GM12878 (cell line): Measurements from ENCODE around the gene RSPH1. TPM values are rescaled to one million over a fixed set of nuclear protein-coding genes. Genes with fewer than 3 reads are reported as not detected.

Experiments
- ATAC-seq: fragments of 200-7000 bp; cut with Tn5 transposase; 3 replicates; pipeline ENCODE4 v1.9.1; 2020; ENCODE audit warnings: mild to moderate bottlenecking, moderate library complexity
- BruUV-seq: library from RNA; stranded (reverse); fragments of 400-500 nt; replicated peaks from 2 replicates; lab custom pipeline; 2021; lab: Mats Ljungman, UMichigan
- CTCF ChIA-PET: fragments of 300-600 bp; sonication (Branson Sonifier 250); formaldehyde crosslinking; extraction: SDS; loops from one replicate; lab custom pipeline; 2021; ENCODE audit warnings: inconsistent platforms; lab: Yijun Ruan, JAX
- POLR2A ChIA-PET: fragments of 350-600 bp; formaldehyde crosslinking; extraction: SDS; loops from one replicate; lab custom pipeline; 2021; ENCODE audit warnings: inconsistent platforms; lab: Charles Lee
- RAD21 ChIA-PET: fragments of 300-600 bp; sonication (Branson Sonifier 250); formaldehyde crosslinking; loops from one replicate; lab custom pipeline; 2023; ENCODE audit warnings: antibody characterized with exemption; ENCODE audit not compliant: unreplicated experiment; lab: Charles Lee
- SMC1A ChIA-PET: fragments of 300-600 bp; sonication (Branson Sonifier 250); formaldehyde crosslinking; loops from one replicate; lab custom pipeline; 2023; ENCODE audit not compliant: unreplicated experiment, uncharacterized antibody; lab: Charles Lee
- DNase-seq: peaks from one replicate; pipeline ENCODE4 v3.0.0-alpha.2; 2011; ENCODE audit warnings: low read depth, low spot score
- FAIRE-seq: peaks from 3 replicates; lab custom pipeline; 2011; peaks lifted over from hg19 to GRCh38; lab: Jason Lieb, UNC
- H2AFZ ChIP-seq: 2 replicates; pipeline ENCODE4 v1.6.0; 2011; ENCODE audit warnings: low read depth, low read length, control low read depth; ENCODE audit not compliant: control insufficient read depth
- H3K27ac ChIP-seq: 2 replicates; pipeline ENCODE4 v1.5.1; 2011; ENCODE audit warnings: control low read depth; ENCODE audit not compliant: control insufficient read depth, insufficient read depth
- H3K27me3 ChIP-seq, 2 experiments: replicated peaks in 1 of 2; 2 replicates each; pipeline versions ENCODE4 v1.6.0 to v1.6.1; 2011; ENCODE audit warnings: low read length in 1 of 2; ENCODE audit not compliant: control insufficient read depth in 2 of 2, insufficient read depth in 2 of 2
- H3K36me3 ChIP-seq, 2 experiments: 2 replicates each; pipeline ENCODE4 v1.5.1; 2011; ENCODE audit warnings: low read length in 1 of 2; ENCODE audit not compliant: control insufficient read depth in 2 of 2, insufficient read depth in 2 of 2
- H3K4me1 ChIP-seq: 2 replicates; pipeline ENCODE4 v1.6.1; 2011; ENCODE audit warnings: mild to moderate bottlenecking, low read length, moderate library complexity, mixed read lengths; ENCODE audit not compliant: control insufficient read depth, insufficient read depth
- H3K4me2 ChIP-seq: 2 replicates; pipeline ENCODE4 v1.6.0; 2011; ENCODE audit warnings: control low read depth; ENCODE audit not compliant: control insufficient read depth, insufficient read depth
- H3K4me3 ChIP-seq: fragments of 200-600 bp; sonication (generic); 2 replicates; pipeline ENCODE4 v1.5.1; 2016
- H3K79me2 ChIP-seq: 2 replicates; pipeline ENCODE4 v1.6.0; 2011; ENCODE audit warnings: low read length; ENCODE audit not compliant: control insufficient read depth, insufficient read depth
- H3K9ac ChIP-seq: 2 replicates; pipeline ENCODE4 v1.8.0; 2011; ENCODE audit warnings: low read length, control low read depth, mixed read lengths; ENCODE audit not compliant: control insufficient read depth, insufficient read depth
- H3K9me3 ChIP-seq: replicated peaks from 3 replicates; pipeline ENCODE4 v1.5.1; 2011; ENCODE audit warnings: mild to moderate bottlenecking, low read length; ENCODE audit not compliant: control insufficient read depth, insufficient read depth
- H4K20me1 ChIP-seq: 2 replicates; pipeline ENCODE4 v1.6.0; 2011; ENCODE audit not compliant: control insufficient read depth, insufficient read depth
- CEBPZ ChIP-seq: fragments of 150-350 bp; IDR thresholded peaks from 2 replicates; pipeline ENCODE4 v1.6.1; 2016; ENCODE audit warnings: low read depth, low read length
- CREM ChIP-seq: IDR thresholded peaks from 2 replicates; pipeline ENCODE4 v1.6.1; 2014; ENCODE audit warnings: antibody characterized with exemption, low read depth
- DPF2 ChIP-seq: fragments of 450-650 bp; IDR thresholded peaks from 2 replicates; pipeline ENCODE4 v1.6.1; 2017; ENCODE audit warnings: mild to moderate bottlenecking
- EZH2 ChIP-seq: IDR thresholded peaks from 2 replicates; pipeline ENCODE4 v1.6.1; 2012; ENCODE audit warnings: low read depth, mild to moderate bottlenecking, control low read depth, inconsistent platforms, low read length, borderline replicate concordance; ENCODE audit not compliant: control insufficient read depth
- IKZF2 ChIP-seq, 2 experiments: fragments of 450-650 bp; IDR thresholded peaks; 2 replicates each; pipeline ENCODE4 v1.6.1; 2017; ENCODE audit warnings: mild to moderate bottlenecking in 2 of 2, moderate library complexity in 2 of 2
- JUNB ChIP-seq: IDR thresholded peaks from 2 replicates; pipeline ENCODE4 v1.6.1; 2016; ENCODE audit warnings: antibody characterized with exemption, mild to moderate bottlenecking
- PAX5 ChIP-seq: IDR thresholded peaks from 2 replicates; pipeline ENCODE4 v1.6.1; 2011; ENCODE audit warnings: low read depth, low read length, borderline replicate concordance
- PBX3 ChIP-seq: IDR thresholded peaks from 2 replicates; pipeline ENCODE4 v1.6.1; 2011; ENCODE audit warnings: mild to moderate bottlenecking, low read depth, low read length, moderate library complexity; ENCODE audit not compliant: insufficient replicate concordance
- POLR2A ChIP-seq: IDR thresholded peaks from 2 replicates; pipeline ENCODE4 v1.6.1; 2011; ENCODE audit warnings: low read depth, mild to moderate bottlenecking, low read length
- RUNX3 ChIP-seq: IDR thresholded peaks from 2 replicates; pipeline ENCODE4 v1.6.1; 2012; ENCODE audit warnings: low read length, inconsistent platforms
- SMC3 ChIP-seq: IDR thresholded peaks from 2 replicates; pipeline ENCODE4 v1.6.1; 2011; ENCODE audit warnings: low read length, improper control_type of control experiment, borderline replicate concordance
- SRF ChIP-seq, 2 experiments: IDR thresholded peaks; 2 replicates each; pipeline ENCODE4 v1.6.1; 2011; ENCODE audit warnings: low read depth in 2 of 2, low read length in 2 of 2, mild to moderate bottlenecking in 1 of 2, moderate library complexity in 1 of 2
- USF2 ChIP-seq: IDR thresholded peaks from 2 replicates; pipeline ENCODE4 v1.6.1; 2011; ENCODE audit warnings: low read depth, low read length, improper control_type of control experiment, borderline replicate concordance
- ZBTB40 ChIP-seq: fragments of 450-650 bp; IDR thresholded peaks from 2 replicates; pipeline ENCODE4 v1.6.1; 2016; ENCODE audit warnings: mild to moderate bottlenecking, moderate library complexity, borderline replicate concordance
- ZNF274 ChIP-seq: IDR thresholded peaks from one replicate; pipeline ENCODE4 v1.8.0; 2011; ENCODE audit not compliant: insufficient read length, insufficient read depth
- WGBS: methylation state at CpG from one replicate; pipeline ENCODE4 v1.1.6; 2016; ENCODE audit warnings: low lambda C conversion rate; ENCODE audit not compliant: insufficient replicate concordance, insufficient coverage; ENCODE audit errors: missing lambda C conversion rate; 5-methylcytosine and 5-hydroxymethylcytosine counted together
- in situ Hi-C: fragments of 300-500 bp; cut with MboI; formaldehyde crosslinking; loops from 9 replicates; pipeline ENCODE4 v1.14.3; 2018; ENCODE audit warnings: mixed read lengths
- intact Hi-C: fragments of 100-400 bp; cut with micrococcal nuclease; formaldehyde crosslinking; loops from one replicate; pipeline ENCODE4 v1.14.2; 2022; ENCODE audit not compliant: unreplicated experiment
- polyA plus RNA-seq, 11 experiments: library from polyadenylated mRNA; depleted of rRNA in 4 of 11; unstranded in 6 of 11; stranded (reverse) in 5 of 11; fragments of >200 nt; fragmentation: Nextera tagmentation in 4 of 11; fragmentation: Illumina TruSeq in 1 of 11; extraction: Ambion mirVana in 4 of 11; extraction: Trizol in 1 of 11; gene quantifications; 1 replicate in 1 of 11; 2 replicates in 10 of 11; pipeline versions ENCODE4 v1.2.1 to v1.2.3, GENCODE V29; 2011 to 2016; ENCODE audit warnings: inconsistent platforms in 2 of 11, missing spikeins in 2 of 11, low read depth in 1 of 11
- total RNA-seq, 4 experiments: library from RNA; depleted of rRNA in 3 of 4; stranded (reverse); fragments of >200 nt in 3 of 4; fragmentation: Illumina TruSeq in 1 of 4; extraction: Trizol in 1 of 4; gene quantifications; 2 replicates each; pipeline versions ENCODE4 v1.2.1 to v1.2.3, GENCODE V29; 2013 to 2021

Gene RSPH1
- total and polyA plus RNA-seq, 10 of the 15 experiments (the other 5 are each of a cell fraction or from before 2014, with no cell fraction given) = 0.11 to 1.4 (median 0.38) TPM

GRCh38 chr21:42539342-42539741 lies 43.3 kb upstream of the RSPH1 start:
- H3K27me3 ChIP-seq = no peaks in the 10 kb centered on the region
- intact Hi-C loops (loop anchor here (5.0 kb wide), 1 partner anchor 302 kb away; no protein-coding TSS in a partner anchor), in situ Hi-C loops (loop anchor here (5.0 kb wide), 3 partner anchors 232 to 392 kb away; no protein-coding TSS in a partner anchor)
- DNase-seq (no peak), ATAC-seq (no peak), FAIRE-seq (no peak)
- RAD21 ChIA-PET = interaction anchor here (1.1 to 3.9 kb wide), 6 partner anchors 72 to 375 kb away, joined by 3 to 45 read pairs (median 4); no protein-coding TSS in a partner anchor
- no peaks in the 10 kb centered on the region for H3K9me3 ChIP-seq
- 89% methylated on average over 17 of the region's 17 CpGs for WGBS
- H3K9ac ChIP-seq = no peak overlapping the region
- peaks cover 30% of the 10 kb centered on the region for H3K4me1 ChIP-seq
- H4K20me1 ChIP-seq = no peaks in the 10 kb centered on the region
- no TSS peak for BruUV-seq
- POLR2A ChIA-PET = interaction anchor here (1.4 to 6.0 kb wide), 2 partner anchors 10 to 81 kb away, joined by 5 to 54 read pairs; no protein-coding TSS in a partner anchor
- CTCF ChIA-PET = interaction anchor here (1.2 to 7.6 kb wide), 8 partner anchors 10 to 230 kb away, joined by 3 to 168 read pairs (median 66); no protein-coding TSS in a partner anchor
- H3K79me2 ChIP-seq = 0 out of 2 replicates have a peak, but pooled peaks cover 1% of the 10 kb centered on the region
- H2AFZ ChIP-seq = no peak overlapping the region
- H3K4me2 ChIP-seq = no peak overlapping the region
- SMC1A ChIA-PET = interaction anchor here (0.6 to 9.1 kb wide), 8 partner anchors 15 to 1165 kb away, joined by 3 to 268 read pairs (median 4); no protein-coding TSS in a partner anchor
- H3K4me3 ChIP-seq = no peak overlapping the region
- H3K36me3 ChIP-seq = peaks cover 15 to 23% of the 10 kb centered on the region in 2 experiments
- H3K27ac ChIP-seq = no peak overlapping the region
- TF ChIP-seq USF2 (no peak), DPF2 (no peak), SRF (IDR thresholded peaks at IDR 0.05; ENCODE audit: low read depth in 2 of 2, low read length in 2 of 2) (no peak), EZH2 (no peak), SMC3 (no peak), POLR2A (no peak), IKZF2 (IDR thresholded peaks at IDR 0.05) (no peak), CEBPZ (no peak), PAX5 (no peak), JUNB (no peak), ZNF274 (no peak), RUNX3 (no peak), ZBTB40 (no peak), PBX3 (no peak), CREM (no peak)
